H9 (cell line): ENCODE measurements around the gene TMIE. TPM values are rescaled to one million over a fixed set of nuclear protein-coding genes. Genes with fewer than 3 reads are reported as not detected.

Source experiments
- DNase-seq: peaks from one replicate; pipeline ENCODE4 v3.0.0-alpha.2; 2017
- H2AFZ ChIP-seq: one replicate; pipeline ENCODE4 v1.6.1; 2013; ENCODE audit warnings: mild to moderate bottlenecking, low read length, control low read depth, moderate library complexity
- H2AK5ac ChIP-seq: 2 replicates; pipeline ENCODE4 v1.6.1; 2013; ENCODE audit warnings: low read length, control low read depth, mixed read lengths; ENCODE audit not compliant: insufficient read length
- H2BK120ac ChIP-seq: one replicate; pipeline ENCODE4 v1.6.1; 2013; ENCODE audit warnings: low read depth, mild to moderate bottlenecking, low read length, control low read depth, inconsistent platforms; ENCODE audit not compliant: poor library complexity, severe bottlenecking
- H2BK12ac ChIP-seq: 2 replicates; pipeline ENCODE4 v1.6.1; 2013; ENCODE audit warnings: low read length, control low read depth, mixed read lengths, low read depth; ENCODE audit not compliant: insufficient read length
- H2BK15ac ChIP-seq: 2 replicates; pipeline ENCODE4 v1.6.1; 2013; ENCODE audit warnings: low read depth, low read length, control low read depth
- H2BK20ac ChIP-seq: one replicate; pipeline ENCODE4 v1.6.1; 2013; ENCODE audit warnings: low read depth, mild to moderate bottlenecking, low read length, control low read depth, inconsistent platforms; ENCODE audit not compliant: poor library complexity, severe bottlenecking
- H2BK5ac ChIP-seq: 2 replicates; pipeline ENCODE4 v1.6.1; 2013; ENCODE audit warnings: low read length, control low read depth, mixed read lengths; ENCODE audit not compliant: insufficient read length
- H3K14ac ChIP-seq: 2 replicates; pipeline ENCODE4 v1.6.1; 2013; ENCODE audit warnings: low read length, control low read depth; ENCODE audit not compliant: insufficient read depth
- H3K18ac ChIP-seq: 2 replicates; pipeline ENCODE4 v1.6.1; 2013; ENCODE audit warnings: low read depth, mild to moderate bottlenecking, mixed read lengths, low read length, control low read depth; ENCODE audit not compliant: insufficient read length
- H3K23ac ChIP-seq: 2 replicates; pipeline ENCODE4 v1.6.1; 2013; ENCODE audit warnings: low read length, control low read depth, mixed read lengths, low read depth; ENCODE audit not compliant: insufficient read length
- H3K23me2 ChIP-seq: 2 replicates; pipeline ENCODE4 v1.6.1; 2013; ENCODE audit warnings: low read depth, mild to moderate bottlenecking, mixed read lengths, low read length, control low read depth; ENCODE audit not compliant: insufficient read length, poor library complexity, severe bottlenecking
- H3K27ac ChIP-seq: 2 replicates; pipeline ENCODE4 v1.5.1; 2013; ENCODE audit warnings: low read length, control low read depth, mixed read lengths, low read depth; ENCODE audit not compliant: insufficient read length
- H3K27me3 ChIP-seq: 2 replicates; pipeline ENCODE4 v1.6.1; 2013; ENCODE audit warnings: low read length, control low read depth, inconsistent platforms; ENCODE audit not compliant: insufficient read depth
- H3K4ac ChIP-seq: 2 replicates; pipeline ENCODE4 v1.6.1; 2013; ENCODE audit warnings: low read depth, mild to moderate bottlenecking, control low read depth, inconsistent platforms, low read length, moderate library complexity
- H3K4me1 ChIP-seq: 2 replicates; pipeline ENCODE4 v1.6.1; 2013; ENCODE audit warnings: low read length, control low read depth, inconsistent platforms; ENCODE audit not compliant: insufficient read depth
- H3K4me2 ChIP-seq: 2 replicates; pipeline ENCODE4 v1.6.1; 2013; ENCODE audit warnings: low read length, control low read depth, mixed read lengths; ENCODE audit not compliant: insufficient read length, insufficient read depth
- H3K56ac ChIP-seq: 2 replicates; pipeline ENCODE4 v1.6.1; 2013; ENCODE audit warnings: low read depth, mild to moderate bottlenecking, mixed read lengths, low read length, control low read depth; ENCODE audit not compliant: insufficient read length
- H3K79me1 ChIP-seq: 2 replicates; pipeline ENCODE4 v1.6.1; 2013; ENCODE audit warnings: low read depth, mild to moderate bottlenecking, moderate library complexity, low read length, control low read depth, inconsistent platforms; ENCODE audit not compliant: insufficient read depth, poor library complexity, severe bottlenecking
- H3K79me2 ChIP-seq: 2 replicates; pipeline ENCODE4 v1.6.1; 2013; ENCODE audit warnings: low read length, control low read depth, inconsistent platforms; ENCODE audit not compliant: insufficient read depth
- H3K9ac ChIP-seq: 2 replicates; pipeline ENCODE4 v1.6.1; 2013; ENCODE audit warnings: low read length, control low read depth, mixed read lengths; ENCODE audit not compliant: insufficient read length; ENCODE audit errors: extremely low read depth
- H3K9me3 ChIP-seq: one replicate; pipeline ENCODE4 v1.6.1; 2013; ENCODE audit warnings: low read depth, low read length, inconsistent platforms; ENCODE audit not compliant: control insufficient read depth
- H3T11ph ChIP-seq: one replicate; pipeline ENCODE4 v1.6.1; 2013; ENCODE audit warnings: mild to moderate bottlenecking, low read length, control low read depth, inconsistent platforms
- H4K20me1 ChIP-seq: one replicate; pipeline ENCODE4 v1.6.1; 2013; ENCODE audit not compliant: control insufficient read depth, insufficient read length, insufficient read depth
- H4K5ac ChIP-seq: 2 replicates; pipeline ENCODE4 v1.6.1; 2013; ENCODE audit warnings: low read depth, mild to moderate bottlenecking, mixed read lengths, low read length, control low read depth; ENCODE audit not compliant: insufficient read length
- H4K8ac ChIP-seq: replicated peaks from 2 replicates; pipeline ENCODE4 v1.6.1; 2013; ENCODE audit warnings: low read length, control low read depth, mixed read lengths, low read depth; ENCODE audit not compliant: insufficient read length
- H4K91ac ChIP-seq: 2 replicates; pipeline ENCODE4 v1.6.1; 2013; ENCODE audit warnings: low read depth, mild to moderate bottlenecking, moderate library complexity, mixed read lengths, low read length, control low read depth; ENCODE audit not compliant: insufficient read length
- H3K27ac Mint-ChIP-seq, 3 experiments: 2 replicates in 2 of 3; 3 replicates in 1 of 3; pipeline ENCODE4 v1.8.0; 2020 to 2021; ENCODE audit warnings: mixed read lengths in 3 of 3, mild to moderate bottlenecking in 1 of 3, moderate library complexity in 1 of 3
- H3K27me3 Mint-ChIP-seq: 2 replicates; pipeline ENCODE4 v1.8.0; 2021; ENCODE audit warnings: low read depth, mild to moderate bottlenecking, moderate library complexity, mixed read lengths
- H3K36me3 Mint-ChIP-seq, 3 experiments: 2 replicates in 2 of 3; 3 replicates in 1 of 3; pipeline ENCODE4 v1.8.0; 2020 to 2021; ENCODE audit warnings: low read depth in 3 of 3, mixed read lengths in 3 of 3; ENCODE audit not compliant: insufficient read depth in 1 of 3
- H3K4me1 Mint-ChIP-seq, 2 experiments: 2 replicates each; pipeline ENCODE4 v1.8.0; 2020; ENCODE audit warnings: mixed read lengths in 2 of 2
- H3K4me3 Mint-ChIP-seq, 2 experiments: 2 replicates in 1 of 2; 3 replicates in 1 of 2; pipeline ENCODE4 v1.8.0; 2020 to 2021; ENCODE audit warnings: mild to moderate bottlenecking in 2 of 2, mixed read lengths in 2 of 2, moderate library complexity in 1 of 2
- H3K9me3 Mint-ChIP-seq, 2 experiments: 2 replicates in 1 of 2; 3 replicates in 1 of 2; pipeline ENCODE4 v1.8.0; 2020; ENCODE audit warnings: mild to moderate bottlenecking in 2 of 2, mixed read lengths in 2 of 2, moderate library complexity in 1 of 2
- WGBS: extraction: QIAGEN DNeasy Blood & Tissue Kit; methylation state at CpG from one replicate; pipeline ENCODE4 v1.1.7; 2013; ENCODE audit warnings: missing lambda C conversion rate, low lambda C conversion rate, mixed read lengths; ENCODE audit not compliant: insufficient read length; ENCODE audit errors: extremely low coverage; 5-methylcytosine and 5-hydroxymethylcytosine counted together
- total RNA-seq: library from RNA; stranded (reverse); gene quantifications from 2 replicates; pipeline ENCODE4 v1.2.1, GENCODE V29; 2021
- TF ChIP-seq, protein P1 (sequence below): fragments of 200-600 bp; sonication (generic); conservative IDR thresholded peaks from 3 replicates; pipeline ENCODE4 v1.8.0; 2021; ENCODE audit warnings: antibody characterized with exemption, mild to moderate bottlenecking

Gene TMIE
- total RNA-seq, 1 experiment from 2014 or later: 0.63 TPM

DNA sequence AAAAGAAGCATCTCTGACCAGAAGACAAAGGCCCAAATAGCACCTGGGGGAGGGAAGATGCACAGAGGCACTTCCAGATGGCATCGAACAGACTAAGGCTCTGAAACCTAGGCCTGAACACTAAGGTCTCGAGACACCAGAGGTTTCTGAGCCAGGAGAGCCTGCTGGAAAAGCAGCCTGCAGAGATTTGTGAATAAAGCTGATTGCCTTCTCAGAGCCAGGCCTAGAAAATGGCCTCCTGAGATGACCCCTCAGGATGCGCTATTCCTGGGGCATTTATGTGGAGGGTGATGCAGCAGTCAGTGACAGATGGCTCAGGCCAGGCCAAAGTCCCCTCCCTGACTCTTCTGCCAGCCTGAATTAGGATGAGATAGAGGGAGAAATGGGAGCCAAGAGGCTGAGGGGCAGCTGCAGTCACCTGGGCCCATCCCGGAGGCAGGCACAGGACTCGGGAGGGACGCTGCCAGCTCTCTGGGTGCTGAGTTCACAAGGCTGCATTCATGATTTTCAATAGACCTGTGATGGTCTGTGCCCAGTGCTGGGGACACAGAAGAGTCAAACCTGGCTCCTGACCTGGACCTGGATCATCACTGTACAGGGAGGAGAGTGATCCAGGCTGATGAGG lies 9.6 kb downstream of the TMIE start:
- Histone ChIP-seq H3K79me2 (no peaks in the 10 kb centered on the region), H3K14ac (no peak overlapping the region), H2BK15ac (no peak overlapping the region), H3K27ac (no peak overlapping the region), H3K4me2 (no peak overlapping the region), H4K20me1 (no peaks in the 10 kb centered on the region), H4K91ac (no peak overlapping the region), H3T11ph (no peak overlapping the region), H3K9ac (no peak overlapping the region), H3K18ac (no peak overlapping the region), H3K9me3 (no peaks in the 10 kb centered on the region), H3K27me3 (no peaks in the 10 kb centered on the region), H2BK120ac (no peak overlapping the region), H2AFZ (no peak overlapping the region), H3K56ac (no peak overlapping the region), H3K4ac (no peak overlapping the region), H3K23me2 (no peaks in the 10 kb centered on the region), H2AK5ac (no peak overlapping the region), H2BK5ac (no peak overlapping the region), H2BK12ac (no peak overlapping the region), H3K23ac (no peak overlapping the region), H3K79me1 (no peaks in the 10 kb centered on the region), H4K8ac (no peak overlapping the region), H3K4me1 (no peaks in the 10 kb centered on the region), H2BK20ac (no peak overlapping the region), H4K5ac (no peak overlapping the region)
- no peak overlapping the region for H3K4me3 Mint-ChIP-seq
- peaks cover 8 to 12% of the 10 kb centered on the region in 2 experiments for H3K4me1 Mint-ChIP-seq
- no peak overlapping the region for H3K27ac Mint-ChIP-seq
- TF ChIP-seq, protein P1, sequence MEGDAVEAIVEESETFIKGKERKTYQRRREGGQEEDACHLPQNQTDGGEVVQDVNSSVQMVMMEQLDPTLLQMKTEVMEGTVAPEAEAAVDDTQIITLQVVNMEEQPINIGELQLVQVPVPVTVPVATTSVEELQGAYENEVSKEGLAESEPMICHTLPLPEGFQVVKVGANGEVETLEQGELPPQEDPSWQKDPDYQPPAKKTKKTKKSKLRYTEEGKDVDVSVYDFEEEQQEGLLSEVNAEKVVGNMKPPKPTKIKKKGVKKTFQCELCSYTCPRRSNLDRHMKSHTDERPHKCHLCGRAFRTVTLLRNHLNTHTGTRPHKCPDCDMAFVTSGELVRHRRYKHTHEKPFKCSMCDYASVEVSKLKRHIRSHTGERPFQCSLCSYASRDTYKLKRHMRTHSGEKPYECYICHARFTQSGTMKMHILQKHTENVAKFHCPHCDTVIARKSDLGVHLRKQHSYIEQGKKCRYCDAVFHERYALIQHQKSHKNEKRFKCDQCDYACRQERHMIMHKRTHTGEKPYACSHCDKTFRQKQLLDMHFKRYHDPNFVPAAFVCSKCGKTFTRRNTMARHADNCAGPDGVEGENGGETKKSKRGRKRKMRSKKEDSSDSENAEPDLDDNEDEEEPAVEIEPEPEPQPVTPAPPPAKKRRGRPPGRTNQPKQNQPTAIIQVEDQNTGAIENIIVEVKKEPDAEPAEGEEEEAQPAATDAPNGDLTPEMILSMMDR: no peak
- no peak for DNase-seq
- no CpG with 5 or more reads among the region's 6 CpGs for WGBS
- peaks cover 2% of the 10 kb centered on the region for H3K27me3 Mint-ChIP-seq
- no peaks in the 10 kb centered on the region for H3K36me3 Mint-ChIP-seq
- no peaks in the 10 kb centered on the region for H3K9me3 Mint-ChIP-seq
